Renal cortex interstitium (tissue), 3 donors: Measurements from ENCODE around the gene TCHP. TPM values are rescaled to one million over a fixed set of nuclear protein-coding genes. Genes with fewer than 3 reads are reported as not detected.

Experiments
- polyA plus RNA-seq, 3 donors: library from polyadenylated mRNA; unstranded; fragments of 120-200 nt; gene quantifications; one replicate each; pipeline ENCODE4 v1.2.1, GENCODE V29; 2013; ENCODE audit not compliant: insufficient read length in 3 of 3

The TCHP gene
- polyA plus RNA-seq, 3 donors = 23.0 to 30.5 (median 27.8) TPM

Other genes with a start within 250 kb of the TCHP start
- gene FAM222A, start 186.4 kb upstream of the TCHP start, polyA plus RNA-seq = 1 to 10 TPM; 5.6 to 9.3 (median 6.1) TPM
- 10 to 100 TPM in 2 of 3 donors, 1 to 10 TPM in 1; 9.8 to 18.8 (median 14.8) TPM for gene TRPV4, start 66.9 kb upstream of the TCHP start, polyA plus RNA-seq
- gene GLTP, start 19.7 kb upstream of the TCHP start, polyA plus RNA-seq = 10 to 100 TPM; 32.4 to 36.4 (median 33.5) TPM
- gene GIT2, start 96.1 kb downstream of the TCHP start, polyA plus RNA-seq = 10 to 100 TPM; 33.6 to 48.9 (median 34.4) TPM
- gene ANKRD13A, start 99.2 kb downstream of the TCHP start, polyA plus RNA-seq = 10 to 100 TPM; 33.9 to 54.6 (median 43.8) TPM
- gene C12orf76, start 148.2 kb downstream of the TCHP start, polyA plus RNA-seq = 10 to 100 TPM; 29.8 to 44.8 (median 31.0) TPM
- 10 to 100 TPM; 45.6 to 67.2 (median 53.8) TPM for gene IFT81, start 224.1 kb downstream of the TCHP start, polyA plus RNA-seq